Heart left ventricle (tissue), 16 donors: ENCODE results near the gene BAX. TPM values are rescaled to one million over a fixed set of nuclear protein-coding genes. Genes with fewer than 3 reads are reported as not detected.
"Not testable (repeated sequence)": the region's sequence is repeated elsewhere in the genome, so short reads cannot be mapped to it uniquely, and the experiment has no call there.

Source experiments
- ATAC-seq, 4 donors: fragments of 200-7000 bp; cut with Tn5 transposase; one replicate each; pipeline ENCODE4 v1.9.1; 2020 to 2022; ENCODE audit warnings: moderate library complexity in 4 of 4, mild to moderate bottlenecking in 3 of 4, moderate number of reproducible peaks in 1 of 4
- DNase-seq, 5 donors: peaks; one replicate each; pipeline ENCODE4 v3.0.0-alpha.2; 2020
- H3K27ac ChIP-seq, 12 donors: fragments of 200-600 bp; sonication (generic) in 4 of 12; one replicate each; pipeline versions ENCODE4 v1.5.0 to v1.8.0; 2016 to 2022; ENCODE audit warnings: mild to moderate bottlenecking in 2 of 12
- H3K27me3 ChIP-seq, 9 donors: fragments of 200-600 bp; sonication (generic) in 2 of 9; one replicate each; pipeline versions ENCODE4 v1.5.1 to v1.8.0; 2016 to 2022; ENCODE audit warnings: mild to moderate bottlenecking in 3 of 9
- H3K36me3 ChIP-seq, 9 donors: fragments of 200-600 bp; sonication (generic) in 2 of 9; one replicate each; pipeline versions ENCODE4 v1.5.0 to v1.8.0; 2018 to 2022; ENCODE audit warnings: mild to moderate bottlenecking in 2 of 9
- H3K4me1 ChIP-seq, 12 donors: fragments of 200-600 bp; sonication (generic) in 4 of 12; one replicate each; pipeline versions ENCODE4 v1.5.0 to v1.8.0; 2016 to 2022; ENCODE audit warnings: mild to moderate bottlenecking in 3 of 12
- H3K4me3 ChIP-seq, 12 donors: fragments of 200-600 bp; sonication (generic) in 4 of 12; one replicate each; pipeline versions ENCODE4 v1.5.0 to v1.8.0; 2017 to 2022; ENCODE audit warnings: mild to moderate bottlenecking in 9 of 12, moderate library complexity in 4 of 12
- H3K9me3 ChIP-seq, 12 donors: fragments of 200-600 bp; sonication (generic) in 4 of 12; one replicate each; pipeline versions ENCODE4 v1.5.0 to v1.8.0; 2016 to 2022; ENCODE audit warnings: mild to moderate bottlenecking in 1 of 12
- CTCF ChIP-seq, 12 donors: fragments of 200-600 bp; sonication (generic) in 4 of 12; IDR thresholded peaks; one replicate each; pipeline versions ENCODE4 v1.5.0 to v1.8.0; 2018 to 2022; ENCODE audit warnings: antibody characterized with exemption in 12 of 12, mild to moderate bottlenecking in 5 of 12
- POLR2A ChIP-seq, 2 donors: fragments of 450-650 bp; IDR thresholded peaks; one replicate each; pipeline ENCODE4 v1.6.1; 2017; ENCODE audit warnings: antibody characterized with exemption in 2 of 2, mild to moderate bottlenecking in 2 of 2, moderate library complexity in 2 of 2
- WGBS, 4 donors: extraction: QIAGEN DNeasy Blood & Tissue Kit in 2 of 4; methylation state at CpG; one replicate each; pipeline versions ENCODE4 v1.1.5 to v1.1.7; 2013 to 2018; 5-methylcytosine and 5-hydroxymethylcytosine counted together
- intact Hi-C, 10 donors: fragments of 100-400 bp; cut with DNase I; formaldehyde crosslinking; loops; one replicate each; pipeline versions ENCODE4 v1.11.1 to v1.14.2; 2022
- long read RNA-seq, 3 donors: library from polyadenylated mRNA; unstranded; transcript quantifications; one replicate each; pipeline ENCODE4 v2.0.0, GENCODE V29; 2020 to 2021
- polyA plus RNA-seq, 2 donors: library from polyadenylated mRNA; stranded (reverse); fragments of 200-250 nt; gene quantifications; one replicate each; pipeline ENCODE4 v1.2.3, GENCODE V29; 2013
- total RNA-seq, 9 donors: library from RNA; depleted of rRNA in 2 of 9; stranded (reverse); fragments of >200 nt in 2 of 9; fragmentation: NEBNext Ultra II Directional in 3 of 9; extraction: Animal tissue kit (Norgen Biotek cat#: 25700) in 3 of 9; gene quantifications; one replicate each; pipeline versions ENCODE4 v1.1.0 to v1.2.4, GENCODE V29; 2016 to 2023
- donor health status: ischemic (EF 13 %, LVEDD 7.1; RV severe dilation, severe dysfunction).
- donor health status: healthy with polysubstance abuse.
- donor health status: DM: no; HTN: yes; CAD: no.
- donor health status: DM: no; HTN: no; CAD: no.
- donor health status: ischemic (EF 25% LVEDD 6.9; RV normal size, moderate dysfunction).
- donor health status: ischemic (EF 25% LVEDD 5.7; RV mildly dilated, moderate dysfunction).
- donor health status: healthy.
- donor health status: DM: yes; HTN: yes; CAD: no.
- donor health status: ischemic (EF 35%, LVEDD 5.7; RV mildly dilated, moderate dysfunction).
- donor health status: nonischemic (EF 11% LVEDD 7.7; RV severe dilation, severe dysfunction).
- donor health status: DM: yes; HTN: yes; CAD: no.
- donor health status: PGD.
- donor health status: ischemic (EF 29% LVEDD 5.4; RV normal size, mild dysfunction).
- donor health status: nonischemic (EF 23%, LVEDD 6.1; RV moderate dilation, normal function).

BAX gene
- total RNA-seq (10 to 100 TPM; 17.9 to 68.4 (median 23.1) TPM), polyA plus RNA-seq (10 to 100 TPM; 21.1 to 34.4 TPM)
- long read RNA-seq, donor 1, partial matches to known transcripts = 1 of 4 reads
- long read RNA-seq, donor 1, other reads (novel, unspliced or antisense) = 0 of 4 reads
- long read RNA-seq, donor 2, partial matches to known transcripts = 0 of 1 reads
- long read RNA-seq, donor 2, other reads (novel, unspliced or antisense) = 1 of 1 reads
- long read RNA-seq, donor 3 = 0 reads

- peaks cover 0 to 16% (median 2%) of the 10 kb centered on the region in 9 donors for H3K36me3 ChIP-seq
- DNase-seq (peak; percentile 97 to 99 (median 98)), ATAC-seq (peak; percentile 82 to 95 (median 90))
- H3K4me1 ChIP-seq = peaks cover 4 to 23% (median 14%) of the 10 kb centered on the region in 12 donors
- H3K27ac ChIP-seq = peak within 1 kb of the TSS; percentile 69 to 95 (median 89)
- peak within 1 kb of the TSS; percentile 77 to 98 (median 90) for H3K4me3 ChIP-seq
- no peaks in the 10 kb centered on the region for H3K9me3 ChIP-seq
- 0 to 1% (median 0%) methylated on average over 42 to 71 of the region's 71 CpGs for WGBS, 4 donors
- no peaks in the 10 kb centered on the region for H3K27me3 ChIP-seq
- TF ChIP-seq CTCF (IDR thresholded peaks at IDR 0.05) = peak in 1 of 12 donors; percentile 7
- TF ChIP-seq POLR2A (IDR thresholded peaks at IDR 0.05) = peak in 1 of 2 donors; percentile 87
- intact Hi-C loops = loop anchor here in 6 of 10 donors (2.0 to 10.0 kb wide), 5 partner anchors 42 to 77 kb away; partner anchors contain the start of gene NUCB1 (in 3 of the 6)
Measured at GRCh38 chr19:48954595-48955307, at the start of gene BAX. Gene BAX (plus strand): TSS chr19:48954875. CDS start chr19:48954929, 54 bp downstream.

DNA sequence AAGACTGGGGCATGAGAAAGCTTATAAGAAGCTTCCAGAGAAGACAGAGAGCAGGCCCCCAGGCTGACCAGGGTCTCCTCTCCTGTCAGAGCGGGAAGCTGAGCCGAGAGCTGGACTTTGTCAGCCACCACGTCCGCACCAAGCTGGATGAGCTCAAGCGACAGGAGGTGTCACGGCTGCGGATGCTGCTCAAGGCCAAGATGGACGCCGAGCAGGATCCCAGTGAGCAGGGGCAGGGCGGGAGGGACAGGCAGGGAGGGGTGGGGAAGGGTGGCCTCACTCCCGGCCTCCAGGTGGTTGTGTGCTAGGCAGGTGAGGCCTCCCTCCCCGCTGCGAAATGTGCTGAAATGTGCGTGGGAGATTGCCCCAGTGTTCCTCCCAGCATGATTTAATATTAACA, 49.0 kb upstream of the BAX start:
- Histone ChIP-seq H3K4me1 (peaks cover 2 to 37% (median 30%) of the 10 kb centered on the region in 12 donors), H3K4me3 (no peak overlapping the region), H3K36me3 (peaks cover 0 to 82% (median 67%) of the 10 kb centered on the region in 9 donors), H3K9me3 (no peaks in the 10 kb centered on the region), H3K27me3 (no peaks in the 10 kb centered on the region), H3K27ac (no peak overlapping the region)
- intact Hi-C loops = loop anchor here in 4 of 10 donors (5.0 to 10.0 kb wide), 3 partner anchors 49 to 59 kb away; partner anchors contain the start of genes FTL (in 2 of the 4) and BAX (in 1 of the 4)
- DNase-seq = no peak
- ATAC-seq = no peak
- WGBS, 4 donors = 76 to 77% (median 77%) methylated on average over 14 of the region's 14 CpGs
- no peak for TF ChIP-seq POLR2A (IDR thresholded peaks at IDR 0.05)
- TF ChIP-seq CTCF (IDR thresholded peaks at IDR 0.05) = no peak

DNA sequence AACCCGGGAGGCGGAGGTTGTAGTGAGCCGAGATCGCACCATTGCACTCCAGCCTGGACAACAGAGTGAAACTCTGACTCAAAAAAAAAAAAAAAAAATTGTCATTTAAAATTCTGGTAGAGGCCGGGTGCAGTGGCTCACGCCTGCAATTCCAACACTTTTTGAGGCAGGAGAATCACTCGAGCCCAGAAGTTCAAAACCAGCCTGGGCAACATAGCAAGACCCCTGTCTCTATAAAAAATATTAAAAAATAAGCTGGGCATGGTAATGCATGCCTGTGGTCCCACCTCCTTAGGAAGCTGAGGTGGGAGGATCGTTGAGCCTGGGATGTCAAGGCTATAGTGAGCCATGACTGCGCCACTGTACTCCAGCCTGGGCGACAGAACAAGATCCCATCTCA, 48.4 kb upstream of the BAX start:
- DNase-seq (no peak), ATAC-seq (no peak)
- H3K4me1 ChIP-seq = peaks cover 2 to 31% (median 23%) of the 10 kb centered on the region in 12 donors
- no peak for TF ChIP-seq POLR2A (IDR thresholded peaks at IDR 0.05)
- H3K36me3 ChIP-seq = peaks cover 0 to 89% (median 73%) of the 10 kb centered on the region in 9 donors
- no peak overlapping the region for H3K4me3 ChIP-seq
- 95 to 97% (median 96%) methylated on average over 10 of the region's 10 CpGs for WGBS, 4 donors
- H3K27ac ChIP-seq = no peak overlapping the region
- H3K9me3 ChIP-seq = no peaks in the 10 kb centered on the region
- H3K27me3 ChIP-seq = no peaks in the 10 kb centered on the region
- intact Hi-C loops = loop anchor here in 4 of 10 donors (5.0 to 10.0 kb wide), 3 partner anchors 48 to 58 kb away; partner anchors contain the start of genes FTL (in 2 of the 4) and BAX (in 1 of the 4)

GRCh38 chr19:48907671-48908070, 47.0 kb upstream of the BAX start:
- Histone ChIP-seq H3K27ac (peak overlapping the region in 8 of 12 donors; percentile 23 to 65 (median 52)), H3K4me1 (peaks cover 0 to 20% (median 11%) of the 10 kb centered on the region in 12 donors), H3K9me3 (no peaks in the 10 kb centered on the region), H3K36me3 (peaks cover 0 to 89% (median 85%) of the 10 kb centered on the region in 9 donors), H3K4me3 (no peak overlapping the region), H3K27me3 (no peaks in the 10 kb centered on the region)
- intact Hi-C loops = loop anchor here in 4 of 10 donors (5.0 to 10.0 kb wide), 3 partner anchors 47 to 57 kb away; partner anchors contain the start of genes FTL (in 2 of the 4) and BAX (in 1 of the 4)
- no peak for TF ChIP-seq POLR2A (IDR thresholded peaks at IDR 0.05)
- no peak for TF ChIP-seq CTCF (IDR thresholded peaks at IDR 0.05)
- peak in 3 of 4 donors; percentile 28 to 56 (median 36) for ATAC-seq
- DNase-seq = no peak
- 78 to 88% (median 82%) methylated on average over 14 of the region's 14 CpGs for whole genome bisulfite sequencing, 4 donors

DNA sequence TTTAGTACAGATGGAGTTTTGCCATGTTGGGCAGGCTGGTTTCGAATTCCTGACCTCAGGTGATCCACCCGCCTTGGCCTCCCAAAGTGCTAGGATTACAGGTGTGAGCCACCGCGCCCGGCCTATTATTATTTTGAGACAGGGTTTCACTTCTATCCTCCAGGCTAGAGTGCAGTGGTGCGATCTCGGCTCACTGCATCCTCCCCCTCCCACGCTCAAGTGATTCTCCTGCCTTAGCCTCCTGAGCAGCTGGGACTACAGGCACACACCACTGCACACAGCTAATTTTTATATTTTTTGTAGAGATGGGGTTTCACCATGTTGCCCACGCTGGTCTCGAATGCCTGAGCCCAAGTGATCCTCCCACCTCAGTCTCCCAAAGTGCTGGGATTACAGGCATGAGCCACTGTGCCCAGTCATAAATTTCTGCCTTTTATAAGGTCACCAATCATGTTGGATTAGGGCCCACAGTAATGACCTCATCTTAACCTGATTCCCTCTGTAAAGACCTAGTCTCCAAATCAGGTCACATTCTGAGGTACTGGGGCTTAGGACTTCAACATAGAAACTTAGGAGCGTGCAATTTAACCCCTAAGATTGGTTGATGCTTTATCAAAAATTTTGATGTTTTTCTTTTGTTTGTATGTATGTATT, 45.1 kb upstream of the BAX start:
- not testable (repeated sequence) for DNase-seq, H3K4me3 ChIP-seq, H3K27me3 ChIP-seq, ATAC-seq, H3K9me3 ChIP-seq
- Histone ChIP-seq H3K36me3 (peaks cover 0 to 98% (median 97%) of the 10 kb centered on the region in 9 donors), H3K4me1 (peaks cover 0 to 15% (median 7%) of the 10 kb centered on the region in 12 donors), H3K27ac (peak overlapping the region in 11 of 12 donors; percentile 14 to 75 (median 62))
- intact Hi-C loops = loop anchor here in 5 of 10 donors (5.0 to 10.0 kb wide), 4 partner anchors 43 to 55 kb away; partner anchors contain the start of genes BAX (in 3 of the 5) and FTL (in 2 of the 5)
- 92 to 97% (median 93%) methylated on average over 11 of the region's 11 CpGs for WGBS, 4 donors
